Ectodermal cell (in vitro differentiated cells): ENCODE data around the gene ASS1.

Source experiments
- H3K27ac ChIP-seq: 2 replicates; pipeline ENCODE4 v1.7.0; 2013; ENCODE audit warnings: mild to moderate bottlenecking, low read depth, low read length; ENCODE audit not compliant: insufficient read depth, poor library complexity, severe bottlenecking
- H3K27me3 ChIP-seq: 2 replicates; pipeline ENCODE4 v1.7.0; 2013; ENCODE audit warnings: mild to moderate bottlenecking, low read length; ENCODE audit not compliant: insufficient read depth, control insufficient read depth, poor library complexity, severe bottlenecking
- H3K36me3 ChIP-seq: one replicate; pipeline ENCODE4 v1.7.0; 2013; ENCODE audit warnings: low read length; ENCODE audit not compliant: control insufficient read depth, insufficient read depth
- H3K4me1 ChIP-seq: one replicate; pipeline ENCODE4 v1.7.0; 2013; ENCODE audit warnings: low read length; ENCODE audit not compliant: control insufficient read depth, insufficient read depth
- H3K4me3 ChIP-seq: 2 replicates; pipeline ENCODE4 v1.7.0; 2013; ENCODE audit warnings: low read depth, low read length, control low read depth; ENCODE audit not compliant: insufficient read depth
- H3K9me3 ChIP-seq: 2 replicates; pipeline ENCODE4 v1.7.0; 2013; ENCODE audit warnings: mild to moderate bottlenecking, low read length, moderate library complexity; ENCODE audit not compliant: control insufficient read depth
- WGBS, 2 experiments: methylation state at CpG; one replicate each; pipeline ENCODE4 v1.1.7; 2013; ENCODE audit warnings: missing lambda C conversion rate in 2 of 2; 5-methylcytosine and 5-hydroxymethylcytosine counted together

ASS1 gene

DNA sequence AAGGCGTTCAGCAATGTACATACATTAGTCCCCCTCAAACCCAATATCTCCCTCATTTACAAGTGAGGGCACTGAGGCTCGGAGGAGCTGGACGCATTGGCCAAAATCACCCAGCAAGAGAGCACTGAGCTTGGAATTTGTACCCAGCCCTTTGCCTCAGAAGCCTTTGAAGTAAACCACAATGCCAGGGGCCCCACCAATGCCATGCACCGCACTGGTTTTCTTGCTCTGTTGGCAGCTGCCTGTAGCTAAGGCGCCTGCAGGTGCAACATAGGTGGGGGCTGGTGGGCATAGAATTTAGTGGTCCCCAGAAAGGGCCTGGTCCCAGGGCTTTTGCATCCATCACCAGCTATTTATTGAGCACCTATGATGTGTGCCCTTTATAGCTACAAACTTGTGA, 97.3 kb downstream of the ASS1 start:
- H3K4me1 ChIP-seq, result no peaks in the 10 kb centered on the region
- H3K27ac ChIP-seq, result no peak overlapping the region
- H3K36me3 ChIP-seq, result no peaks in the 10 kb centered on the region
- no peaks in the 10 kb centered on the region for H3K9me3 ChIP-seq
- no peak overlapping the region for H3K4me3 ChIP-seq
- 77 to 86% methylated on average over 5 of the region's 5 CpGs for WGBS, 2 experiments
- H3K27me3 ChIP-seq, result peaks cover 15% of the 10 kb centered on the region

DNA sequence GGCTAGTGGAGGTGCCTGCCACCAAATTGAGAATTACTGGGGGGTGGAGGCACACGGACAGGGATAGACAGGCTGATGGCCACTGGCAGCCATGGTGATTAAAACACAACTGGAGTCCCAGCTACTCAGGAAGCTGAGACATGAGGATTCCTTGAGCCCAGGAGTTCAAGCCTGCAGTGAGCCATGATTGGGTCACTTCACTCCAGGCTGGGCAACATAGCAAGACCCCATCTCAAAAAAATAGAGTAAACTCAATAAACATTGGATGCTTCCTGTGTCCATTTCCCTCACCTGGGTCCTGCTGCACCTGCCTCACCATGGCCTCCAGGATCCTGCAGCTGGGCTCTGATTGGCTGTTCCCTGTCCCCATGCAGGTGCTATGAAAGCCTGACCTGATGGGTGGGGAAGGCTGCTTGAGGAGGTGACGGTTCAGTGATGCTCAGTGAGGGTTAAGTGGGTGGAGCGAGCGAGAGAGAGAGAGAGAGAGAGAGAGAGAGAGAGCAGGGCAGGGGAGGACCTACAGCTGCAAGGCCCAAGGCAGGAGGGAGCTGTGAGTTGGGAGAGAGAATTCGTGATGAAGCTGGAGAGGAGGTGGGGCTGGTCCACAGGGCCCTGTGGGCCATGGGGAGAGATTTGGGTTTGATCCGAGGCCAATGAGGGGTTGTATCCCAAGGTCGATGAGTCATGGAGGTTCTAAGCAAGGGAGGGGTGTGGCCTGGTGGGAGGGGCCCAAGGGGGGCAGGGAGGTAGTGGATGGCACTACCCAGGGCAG, 97.9 kb downstream of the ASS1 start:
- Histone ChIP-seq H3K27me3 (peaks cover 10% of the 10 kb centered on the region), H3K9me3 (no peaks in the 10 kb centered on the region), H3K27ac (no peak overlapping the region), H3K4me1 (no peaks in the 10 kb centered on the region), H3K36me3 (no peaks in the 10 kb centered on the region), H3K4me3 (no peak overlapping the region)
- WGBS, 2 experiments, result 78 to 81% methylated on average over 7 of the region's 7 CpGs

DNA sequence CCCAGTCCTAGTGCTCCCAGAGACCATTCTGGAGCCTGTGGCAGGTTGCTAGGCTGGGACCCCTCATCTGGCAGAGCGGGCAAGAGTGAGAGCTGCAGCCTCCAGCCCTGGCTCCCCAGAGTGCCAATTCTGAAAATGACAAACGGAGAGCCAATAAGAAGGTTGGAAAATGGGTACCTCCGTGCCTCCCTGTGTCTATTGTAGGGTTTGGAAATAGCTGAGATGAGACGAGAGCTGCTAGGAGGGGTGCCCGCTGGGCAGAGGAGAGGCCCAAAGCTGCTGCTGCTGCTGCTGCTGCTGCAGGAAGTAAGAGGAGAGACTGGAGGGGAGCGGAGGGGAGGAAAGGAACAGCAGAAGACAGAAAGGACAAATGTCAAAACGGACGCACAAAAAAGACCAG, 98.6 kb downstream of the ASS1 start:
- Histone ChIP-seq H3K9me3 (no peaks in the 10 kb centered on the region), H3K27me3 (peaks cover 7% of the 10 kb centered on the region), H3K27ac (no peak overlapping the region), H3K4me1 (no peaks in the 10 kb centered on the region), H3K36me3 (no peaks in the 10 kb centered on the region), H3K4me3 (no peak overlapping the region)
- 70 to 76% methylated on average over 8 of the region's 8 CpGs for WGBS, 2 experiments

DNA sequence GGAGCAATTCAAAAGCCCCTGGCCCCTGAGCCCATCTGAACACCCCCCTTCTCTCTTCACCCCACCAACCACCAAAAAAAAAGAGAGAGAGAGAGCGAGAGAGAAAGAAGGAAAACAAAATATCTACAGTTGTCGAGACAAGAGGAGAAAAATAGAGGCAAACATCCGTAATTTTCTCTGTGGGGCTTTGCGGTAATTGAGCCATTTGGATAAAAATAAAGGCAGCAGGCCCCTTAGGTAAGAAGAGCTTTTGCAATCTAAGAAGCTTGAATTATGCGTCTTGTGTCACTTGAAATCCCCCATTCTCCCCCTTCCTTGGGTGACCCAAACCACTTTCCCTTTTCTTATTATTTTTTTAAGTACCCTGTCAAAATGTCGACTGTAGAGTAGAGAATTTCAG, 99.1 kb downstream of the ASS1 start:
- Histone ChIP-seq H3K4me1 (no peaks in the 10 kb centered on the region), H3K27me3 (peaks cover 5% of the 10 kb centered on the region), H3K27ac (no peak overlapping the region), H3K36me3 (no peaks in the 10 kb centered on the region), H3K4me3 (no peak overlapping the region), H3K9me3 (no peaks in the 10 kb centered on the region)
- 73 to 81% methylated on average over 6 of the region's 6 CpGs for WGBS, 2 experiments

DNA sequence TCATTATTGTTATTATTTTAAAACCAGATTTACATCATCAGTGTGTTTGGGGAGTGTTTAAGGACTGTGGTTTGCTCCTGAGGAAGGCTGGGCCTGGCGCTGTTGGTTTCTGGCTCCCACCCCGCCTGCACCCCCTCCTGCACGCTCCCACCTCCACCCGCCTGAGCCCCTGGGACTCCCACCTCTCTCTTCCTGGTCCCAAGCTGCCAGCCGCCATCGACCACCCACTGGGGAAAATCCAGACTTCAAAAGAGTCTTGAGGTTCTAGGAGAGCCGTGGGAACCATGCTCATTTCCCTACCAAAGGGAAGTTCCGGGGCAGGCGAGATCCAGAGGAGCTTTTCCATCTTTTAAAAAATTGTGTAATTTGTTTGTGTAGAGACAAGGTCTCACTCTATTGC, 99.6 kb downstream of the ASS1 start:
- Histone ChIP-seq H3K36me3 (no peaks in the 10 kb centered on the region), H3K9me3 (no peaks in the 10 kb centered on the region), H3K4me1 (no peaks in the 10 kb centered on the region), H3K27me3 (peaks cover 4% of the 10 kb centered on the region), H3K4me3 (no peak overlapping the region), H3K27ac (no peak overlapping the region)
- WGBS, 2 experiments, result 67 to 68% methylated on average over 9 of the region's 9 CpGs

DNA sequence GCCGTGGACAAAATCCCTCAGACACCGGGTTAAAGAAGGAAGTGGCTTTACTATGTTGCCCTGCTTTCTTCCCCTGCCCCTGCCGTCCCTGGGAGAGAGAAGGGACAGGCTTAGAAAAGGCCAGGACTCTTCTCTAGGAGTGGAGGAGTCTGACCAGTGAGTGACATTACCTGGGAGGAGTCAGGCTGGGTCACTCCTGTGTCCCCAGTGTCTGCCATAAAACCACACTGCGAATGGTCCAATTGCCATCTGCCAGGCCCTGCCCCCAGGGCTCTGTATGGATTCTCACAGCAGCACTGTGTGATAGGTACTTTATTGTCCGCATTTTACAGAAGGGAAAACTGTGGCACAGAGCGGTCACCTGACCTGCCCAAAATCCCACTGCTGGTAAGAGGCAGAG, 103.3 kb downstream of the ASS1 start:
- Histone ChIP-seq H3K4me3 (no peak overlapping the region), H3K27me3 (no peaks in the 10 kb centered on the region), H3K27ac (no peak overlapping the region), H3K4me1 (no peaks in the 10 kb centered on the region), H3K9me3 (no peaks in the 10 kb centered on the region), H3K36me3 (no peaks in the 10 kb centered on the region)
- 89 to 94% methylated on average over 6 of the region's 6 CpGs for WGBS, 2 experiments

DNA sequence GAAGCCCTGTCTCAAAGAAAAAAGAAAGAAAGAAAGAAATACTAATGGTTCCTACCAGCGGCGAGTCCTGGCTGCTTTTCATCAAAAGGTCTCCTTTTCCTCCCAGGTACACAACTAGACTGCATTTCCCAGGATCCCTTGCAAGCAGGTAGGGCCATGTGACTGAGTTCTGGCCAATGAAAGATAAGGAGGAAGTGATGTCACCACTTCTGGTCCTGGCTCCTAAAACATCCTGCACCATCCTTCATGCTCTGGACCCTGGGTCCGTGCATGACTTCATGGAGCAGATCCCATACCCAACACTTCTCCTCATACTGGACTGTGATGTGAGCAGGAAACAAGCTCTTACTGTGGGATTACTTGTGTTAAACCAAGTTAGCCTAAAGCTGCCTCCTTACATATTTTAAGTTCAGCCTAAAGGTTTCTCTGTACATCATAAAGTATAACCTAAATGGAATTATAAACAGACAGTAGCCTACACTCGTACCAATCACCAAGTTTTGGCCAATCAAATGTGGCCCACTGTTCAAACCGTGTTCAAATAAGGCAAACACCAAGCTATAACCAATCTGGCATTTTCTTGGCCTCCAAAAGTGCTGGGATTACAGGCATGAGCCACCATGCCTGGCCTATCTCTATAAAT, 104.5 kb downstream of the ASS1 start:
- Histone ChIP-seq H3K4me3 (no peak overlapping the region), H3K36me3 (no peaks in the 10 kb centered on the region), H3K9me3 (no peaks in the 10 kb centered on the region), H3K4me1 (no peaks in the 10 kb centered on the region), H3K27me3 (no peaks in the 10 kb centered on the region), H3K27ac (no peak overlapping the region)
- 94% methylated on average over 5 of the region's 5 CpGs for WGBS, 2 experiments
